ENCODE results near the gene XPO5. TPM values are rescaled to one million over a fixed set of nuclear protein-coding genes. Genes with fewer than 3 reads are reported as not detected.

The XPO5 gene
- polyA plus RNA-seq, 1 donor from 2014 or later: 28.5 TPM

Small RNA genes lying within 50 kb of the gene (small RNA-seq; reads per million reads assigned to genes)
- gene RF00426 (0 reads per million in 3 experiments), gene RNU6-1113P (0 reads per million in 3 experiments)

Other genes starting within 250 kb of the XPO5 start
- 11.7 and 16.1 TPM in 2 replicates for gene ZNF318, start 206.4 kb downstream of the XPO5 start, polyA plus RNA-seq
- gene ABCC10, start 148.5 kb downstream of the XPO5 start, polyA plus RNA-seq: 22.4 and 29.6 TPM in 2 replicates
- 17.2 and 19.8 TPM in 2 replicates for gene DLK2, start 120.5 kb downstream of the XPO5 start, polyA plus RNA-seq
- gene TJAP1, start 98.5 kb downstream of the XPO5 start, polyA plus RNA-seq: 11.4 and 12.6 TPM in 2 replicates
- 4.7 and 6.9 TPM in 2 replicates for gene LRRC73, start 65.7 kb downstream of the XPO5 start, polyA plus RNA-seq
- gene YIPF3, start 59.1 kb downstream of the XPO5 start, polyA plus RNA-seq: 236 and 244 TPM in 2 replicates
- 62.0 and 88.7 TPM in 2 replicates for gene POLR1C, start 58.9 kb downstream of the XPO5 start, polyA plus RNA-seq
- gene POLH, start 147 bp upstream of the XPO5 start, polyA plus RNA-seq: 6.5 and 9.1 TPM in 2 replicates
- gene GTPBP2, start 53.2 kb upstream of the XPO5 start, polyA plus RNA-seq: 103 and 117 TPM in 2 replicates
- 43.2 and 64.2 TPM in 2 replicates for gene MAD2L1BP, start 59.8 kb upstream of the XPO5 start, polyA plus RNA-seq
- 0.88 and 1.8 TPM in 2 replicates for gene RSPH9, start 69.0 kb upstream of the XPO5 start, polyA plus RNA-seq
- gene MRPS18A, start 111.8 kb upstream of the XPO5 start, polyA plus RNA-seq: 39.6 and 52.4 TPM in 2 replicates
- gene VEGFA, start 194.2 kb upstream of the XPO5 start, polyA plus RNA-seq: 7.3 and 7.4 TPM in 2 replicates